Thoracic aorta (tissue), 2 donors: Measurements from ENCODE around the gene RASGEF1B. TPM values are rescaled to one million over a fixed set of nuclear protein-coding genes. Genes with fewer than 3 reads are reported as not detected.

Experiments
- ATAC-seq: fragments of 150-250 bp; one replicate; pipeline ENCODE4 v1.8.0; 2017; ENCODE audit warnings: low read depth; ENCODE audit not compliant: insufficient number of reproducible peaks, low FRiP score
- DNase-seq: peaks from one replicate; pipeline ENCODE4 v3.0.0-alpha.2; 2020; ENCODE audit warnings: low spot score
- H3K27ac ChIP-seq, 2 donors: fragments of 200-600 bp; sonication (generic); 1 replicate in 1 of 2; 2 replicates in 1 of 2; pipeline ENCODE4 v1.5.1; 2016; ENCODE audit warnings: mild to moderate bottlenecking in 2 of 2, moderate library complexity in 2 of 2
- H3K27me3 ChIP-seq: fragments of 200-600 bp; sonication (generic); replicated peaks from 2 replicates; pipeline ENCODE4 v1.6.0; 2016; ENCODE audit warnings: mild to moderate bottlenecking; ENCODE audit not compliant: insufficient read depth
- H3K36me3 ChIP-seq: fragments of 200-600 bp; sonication (generic); one replicate; pipeline ENCODE4 v1.5.1; 2016
- H3K4me1 ChIP-seq, 2 donors: fragments of 200-600 bp; sonication (generic); 1 replicate in 1 of 2; 2 replicates in 1 of 2; pipeline versions ENCODE4 v1.5.1 to v1.6.0; 2016; ENCODE audit warnings: low read depth in 2 of 2, mild to moderate bottlenecking in 1 of 2; ENCODE audit not compliant: control insufficient read depth in 1 of 2
- H3K4me3 ChIP-seq: fragments of 200-600 bp; sonication (generic); 2 replicates; pipeline ENCODE4 v1.5.1; 2016; ENCODE audit warnings: mild to moderate bottlenecking
- H3K9me3 ChIP-seq: fragments of 200-600 bp; sonication (generic); 2 replicates; pipeline ENCODE4 v1.5.1; 2016
- total RNA-seq, 2 donors: library from RNA; depleted of rRNA; stranded (reverse); fragments of >200 nt; gene quantifications; one replicate each; pipeline versions ENCODE4 v1.1.0 to v1.2.3, GENCODE V29; 2016
- TF ChIP-seq, protein P1 (sequence below): fragments of 200-600 bp; sonication (generic); IDR thresholded peaks from one replicate; pipeline ENCODE4 v1.5.1; 2019; ENCODE audit warnings: antibody characterized with exemption

RASGEF1B gene
- total RNA-seq, 2 donors from 2014 or later = 24.4 to 42.0 TPM

DNA sequence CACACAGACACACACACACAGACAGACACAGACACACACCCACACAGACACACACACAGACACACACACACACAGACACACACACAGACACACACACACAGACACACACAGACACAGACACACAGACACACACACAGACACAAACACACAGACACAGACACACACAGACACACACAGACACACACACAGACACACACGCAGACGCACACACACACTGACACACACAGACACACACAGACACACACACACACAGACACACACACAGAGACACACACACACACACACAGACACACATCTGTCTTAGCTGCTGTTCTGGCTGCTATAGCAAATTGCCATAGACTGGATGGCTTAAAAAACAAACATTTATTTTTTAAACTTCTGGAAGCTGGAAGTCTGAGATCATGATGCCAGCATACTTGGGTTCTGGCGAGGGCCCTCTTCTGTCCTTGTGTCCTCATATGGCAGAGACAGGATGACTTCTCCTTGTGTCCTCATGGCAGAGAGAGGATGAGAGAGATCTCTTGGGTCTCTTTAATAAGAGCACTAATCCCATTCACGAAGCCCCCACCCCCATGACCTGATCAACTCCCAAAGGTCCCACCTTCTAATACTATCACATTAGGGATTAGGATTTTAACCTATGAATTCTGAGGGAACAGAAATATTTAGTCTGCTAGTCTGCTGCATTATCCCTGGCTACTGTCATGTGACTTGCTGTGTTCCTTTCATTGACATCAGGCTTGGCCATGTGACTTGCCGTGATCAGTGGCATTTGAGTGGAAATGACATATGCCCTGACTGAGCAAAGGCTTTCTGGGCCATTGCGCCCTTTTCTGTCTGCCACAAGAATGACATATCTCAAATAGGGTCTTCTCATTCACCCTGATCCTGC lies 32.7 kb upstream of the RASGEF1B start:
- no peak overlapping the region for H3K4me3 ChIP-seq
- H3K27ac ChIP-seq = peak overlapping the region in 1 of 2 donors; percentile 19
- TF ChIP-seq, protein P1, sequence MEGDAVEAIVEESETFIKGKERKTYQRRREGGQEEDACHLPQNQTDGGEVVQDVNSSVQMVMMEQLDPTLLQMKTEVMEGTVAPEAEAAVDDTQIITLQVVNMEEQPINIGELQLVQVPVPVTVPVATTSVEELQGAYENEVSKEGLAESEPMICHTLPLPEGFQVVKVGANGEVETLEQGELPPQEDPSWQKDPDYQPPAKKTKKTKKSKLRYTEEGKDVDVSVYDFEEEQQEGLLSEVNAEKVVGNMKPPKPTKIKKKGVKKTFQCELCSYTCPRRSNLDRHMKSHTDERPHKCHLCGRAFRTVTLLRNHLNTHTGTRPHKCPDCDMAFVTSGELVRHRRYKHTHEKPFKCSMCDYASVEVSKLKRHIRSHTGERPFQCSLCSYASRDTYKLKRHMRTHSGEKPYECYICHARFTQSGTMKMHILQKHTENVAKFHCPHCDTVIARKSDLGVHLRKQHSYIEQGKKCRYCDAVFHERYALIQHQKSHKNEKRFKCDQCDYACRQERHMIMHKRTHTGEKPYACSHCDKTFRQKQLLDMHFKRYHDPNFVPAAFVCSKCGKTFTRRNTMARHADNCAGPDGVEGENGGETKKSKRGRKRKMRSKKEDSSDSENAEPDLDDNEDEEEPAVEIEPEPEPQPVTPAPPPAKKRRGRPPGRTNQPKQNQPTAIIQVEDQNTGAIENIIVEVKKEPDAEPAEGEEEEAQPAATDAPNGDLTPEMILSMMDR = no peak
- H3K27me3 ChIP-seq = no peaks in the 10 kb centered on the region
- no peaks in the 10 kb centered on the region for H3K4me1 ChIP-seq
- H3K36me3 ChIP-seq = no peaks in the 10 kb centered on the region
- DNase-seq = no peak
- no peak for ATAC-seq
- H3K9me3 ChIP-seq = no peaks in the 10 kb centered on the region

- DNase-seq (no peak), ATAC-seq (no peak)
- TF ChIP-seq, protein P1 = no peak
- Histone ChIP-seq H3K36me3 (no peaks in the 10 kb centered on the region), H3K4me1 (no peaks in the 10 kb centered on the region), H3K27me3 (no peaks in the 10 kb centered on the region), H3K4me3 (no peak overlapping the region), H3K27ac (no peak overlapping the region), H3K9me3 (no peaks in the 10 kb centered on the region)
Measured at GRCh38 chr4:81503586-81503985, 31.9 kb upstream of the RASGEF1B start.

DNA sequence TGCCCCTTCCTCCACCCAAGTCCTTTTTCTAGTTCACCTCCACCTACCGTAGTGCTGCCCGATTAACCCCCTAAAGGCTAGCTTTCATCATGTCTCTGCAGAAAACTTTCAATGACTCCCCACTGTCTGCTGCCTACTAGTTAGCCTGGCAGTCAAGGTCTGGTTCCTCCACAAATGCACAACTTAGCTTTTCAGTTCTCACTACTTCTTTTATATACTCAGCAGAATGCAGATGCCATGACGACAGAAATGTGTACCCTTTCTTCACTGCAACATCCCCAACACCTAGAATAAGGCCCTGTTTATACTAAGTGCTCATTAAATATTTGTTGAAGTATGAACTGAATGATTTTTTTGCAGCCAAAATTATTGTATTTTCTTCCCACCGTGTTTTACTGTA lies 30.9 kb upstream of the RASGEF1B start:
- ATAC-seq = no peak
- TF ChIP-seq, protein P1 = no peak

DNA sequence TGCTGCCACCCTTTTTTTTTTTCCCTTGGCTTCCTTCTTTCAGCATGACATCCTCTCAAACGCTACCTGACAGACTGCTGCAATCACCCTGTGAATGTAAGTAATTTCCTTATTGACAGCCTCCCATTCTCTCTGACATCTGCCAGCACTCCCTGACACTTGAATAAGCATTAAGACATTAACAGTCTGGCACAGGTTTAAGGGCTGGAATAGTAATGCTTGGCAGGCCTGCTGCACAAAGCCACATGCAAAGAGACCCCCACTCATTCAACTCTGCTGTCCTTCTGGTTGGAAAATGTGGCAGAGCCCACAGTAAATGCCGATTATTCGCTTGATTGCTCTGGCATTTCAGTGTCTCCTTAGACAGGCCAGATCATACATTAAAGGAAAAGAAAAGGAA lies 28.1 kb upstream of the RASGEF1B start:
- TF ChIP-seq, protein P1 = no peak
- no peak overlapping the region for H3K27ac ChIP-seq
- no peaks in the 10 kb centered on the region for H3K9me3 ChIP-seq
- H3K4me3 ChIP-seq = no peak overlapping the region
- H3K36me3 ChIP-seq = no peaks in the 10 kb centered on the region
- H3K27me3 ChIP-seq = no peaks in the 10 kb centered on the region
- ATAC-seq (no peak), DNase-seq (no peak)
- H3K4me1 ChIP-seq = no peaks in the 10 kb centered on the region

More for the DNA sequence above, 30.9 kb upstream of the RASGEF1B start:
- Histone ChIP-seq H3K4me1 (no peaks in the 10 kb centered on the region), H3K27ac (no peak overlapping the region), H3K4me3 (no peak overlapping the region), H3K9me3 (no peaks in the 10 kb centered on the region), H3K27me3 (no peaks in the 10 kb centered on the region), H3K36me3 (no peaks in the 10 kb centered on the region)
- no peak for DNase-seq

- no peak for ATAC-seq
- H3K27ac ChIP-seq = no peak overlapping the region
- DNase-seq = no peak
- H3K36me3 ChIP-seq = no peaks in the 10 kb centered on the region
- no peaks in the 10 kb centered on the region for H3K9me3 ChIP-seq
- H3K4me1 ChIP-seq = peaks cover 0 to 3% of the 10 kb centered on the region in 2 donors
- H3K4me3 ChIP-seq = no peak overlapping the region
- H3K27me3 ChIP-seq = no peaks in the 10 kb centered on the region
- TF ChIP-seq, protein P1 = no peak
Measured at GRCh38 chr4:81498551-81499099, 26.9 kb upstream of the RASGEF1B start.
